ACC112 (cell line): ENCODE measurements around the gene MYMX.

ENCODE experiments used
- H2AFZ ChIP-seq: fragments of 200-600 bp; sonication (generic); one replicate; pipeline ENCODE4 v1.6.0; 2017; ENCODE audit warnings: antibody characterized with exemption, low read length; ENCODE audit not compliant: unreplicated experiment
- H3K27ac ChIP-seq: fragments of 200-600 bp; sonication (generic); 2 replicates; pipeline ENCODE4 v1.5.1; 2014; ENCODE audit warnings: low read depth, mild to moderate bottlenecking, antibody characterized with exemption, low read length, moderate library complexity
- H3K27me3 ChIP-seq: fragments of 200-600 bp; sonication (generic); 2 replicates; pipeline ENCODE4 v1.6.1; 2014; ENCODE audit warnings: mild to moderate bottlenecking, antibody characterized with exemption, low read length, moderate library complexity, mixed read lengths; ENCODE audit not compliant: insufficient read depth
- H3K36me3 ChIP-seq: fragments of 200-600 bp; sonication (generic); 2 replicates; pipeline ENCODE4 v1.6.1; 2016; ENCODE audit warnings: mild to moderate bottlenecking, antibody characterized with exemption, low read length, moderate library complexity, mixed read lengths; ENCODE audit not compliant: insufficient read depth
- H3K4me1 ChIP-seq: fragments of 200-600 bp; sonication (generic); one replicate; pipeline ENCODE4 v1.6.1; 2016; ENCODE audit warnings: low read length, mixed read lengths; ENCODE audit not compliant: insufficient read depth, unreplicated experiment, control insufficient read depth
- H3K4me3 ChIP-seq: fragments of 200-600 bp; sonication (generic); 2 replicates; pipeline ENCODE4 v1.5.1; 2014; ENCODE audit warnings: mild to moderate bottlenecking, low read depth, low read length
- H3K79me2 ChIP-seq: fragments of 200-600 bp; sonication (generic); one replicate; pipeline ENCODE4 v1.6.0; 2016; ENCODE audit warnings: low read length; ENCODE audit not compliant: control insufficient read depth, unreplicated experiment, insufficient read depth

Gene MYMX

GRCh38 chr6:44254191-44255104 is 37.7 kb downstream of the MYMX start:
- Histone ChIP-seq H3K4me3 (no peak overlapping the region), H3K27me3 (no peaks in the 10 kb centered on the region), H3K4me1 (peaks cover 44% of the 10 kb centered on the region), H3K36me3 (peaks cover 39% of the 10 kb centered on the region), H3K27ac (no peak overlapping the region), H3K79me2 (peaks cover 37% of the 10 kb centered on the region), H2AFZ (no peak overlapping the region)

GRCh38 chr6:44255105-44255808 is 38.5 kb downstream of the MYMX start:
- no peak overlapping the region for H3K27ac ChIP-seq

GRCh38 chr6:44255871-44256774 is 39.4 kb downstream of the MYMX start:
- peaks cover 28% of the 10 kb centered on the region for H3K4me1 ChIP-seq
- peak overlapping the region; percentile 58; the same call in 1 of the 2 replicates for H3K27ac ChIP-seq
- peak overlapping the region; percentile 93 for H3K4me3 ChIP-seq
- peaks cover 25% of the 10 kb centered on the region for H3K36me3 ChIP-seq
- no peak overlapping the region for H2AFZ ChIP-seq
- H3K79me2 ChIP-seq: peaks cover 20% of the 10 kb centered on the region
- H3K27me3 ChIP-seq: no peaks in the 10 kb centered on the region

More at GRCh38 chr6:44255105-44255808, 38.5 kb downstream of the MYMX start:
- peaks cover 36% of the 10 kb centered on the region for H3K4me1 ChIP-seq
- H3K36me3 ChIP-seq: peaks cover 33% of the 10 kb centered on the region
- H2AFZ ChIP-seq: no peak overlapping the region
- H3K79me2 ChIP-seq: peaks cover 29% of the 10 kb centered on the region
- peak overlapping the region; percentile 93 for H3K4me3 ChIP-seq
- H3K27me3 ChIP-seq: no peaks in the 10 kb centered on the region

- Histone ChIP-seq H3K27ac (peak overlapping the region; percentile 58; the same call in 1 of the 2 replicates), H2AFZ (no peak overlapping the region), H3K79me2 (peaks cover 14% of the 10 kb centered on the region), H3K27me3 (no peaks in the 10 kb centered on the region), H3K36me3 (peaks cover 19% of the 10 kb centered on the region; the same call in 1 of the 2 replicates), H3K4me1 (peaks cover 24% of the 10 kb centered on the region), H3K4me3 (peak overlapping the region; percentile 93)
These were observed 40.0 kb downstream of the MYMX start for GRCh38 chr6:44256775-44257024.

GRCh38 chr6:44257025-44257752 is 40.5 kb downstream of the MYMX start, which contains the start of gene SLC35B2:
SLC35B2 (minus strand) TSS chr6:44257528; CDS start chr6:44257410, 118 bp downstream.
- peaks cover 12% of the 10 kb centered on the region for H3K79me2 ChIP-seq
- peak within 1 kb of the TSS; percentile 81 for H2AFZ ChIP-seq
- no peaks in the 10 kb centered on the region for H3K27me3 ChIP-seq
- H3K4me3 ChIP-seq: peak within 1 kb of the TSS; percentile 93
- peaks cover 21% of the 10 kb centered on the region for H3K4me1 ChIP-seq
- H3K36me3 ChIP-seq: peaks cover 14% of the 10 kb centered on the region; the same call in 1 of the 2 replicates
- peak within 1 kb of the TSS; percentile 58; the same call in 1 of the 2 replicates for H3K27ac ChIP-seq

- Histone ChIP-seq H3K27me3 (no peaks in the 10 kb centered on the region), H3K4me1 (peaks cover 27% of the 10 kb centered on the region), H2AFZ (peak overlapping the region; percentile 81), H3K27ac (peak overlapping the region; percentile 44; the same call in 1 of the 2 replicates), H3K4me3 (peak overlapping the region; percentile 93), H3K79me2 (peaks cover 12% of the 10 kb centered on the region), H3K36me3 (peaks cover 11% of the 10 kb centered on the region; the same call in 1 of the 2 replicates)
These were observed 41.1 kb downstream of the MYMX start for GRCh38 chr6:44257753-44258324.

GRCh38 chr6:44258325-44258863 is 41.7 kb downstream of the MYMX start:
- Histone ChIP-seq H3K4me1 (peaks cover 31% of the 10 kb centered on the region), H3K4me3 (no peak overlapping the region), H3K79me2 (peaks cover 12% of the 10 kb centered on the region), H3K27me3 (no peaks in the 10 kb centered on the region), H3K27ac (no peak overlapping the region), H3K36me3 (0 out of 2 replicates have a peak, but pooled peaks cover 6% of the 10 kb centered on the region), H2AFZ (no peak overlapping the region)

- H3K4me1 ChIP-seq: peaks cover 31% of the 10 kb centered on the region
- H3K4me3 ChIP-seq: no peak overlapping the region
- H3K36me3 ChIP-seq: 0 out of 2 replicates have a peak, but pooled peaks cover 6% of the 10 kb centered on the region
- H3K27me3 ChIP-seq: no peaks in the 10 kb centered on the region
- no peak overlapping the region for H2AFZ ChIP-seq
- H3K27ac ChIP-seq: no peak overlapping the region
- H3K79me2 ChIP-seq: peaks cover 17% of the 10 kb centered on the region
These were observed 42.2 kb downstream of the MYMX start for GRCh38 chr6:44258921-44259320.

GRCh38 chr6:44260011-44260410 is 43.3 kb downstream of the MYMX start:
- Histone ChIP-seq H3K4me3 (no peak overlapping the region), H3K4me1 (peaks cover 26% of the 10 kb centered on the region), H3K27me3 (no peaks in the 10 kb centered on the region), H2AFZ (no peak overlapping the region), H3K36me3 (0 out of 2 replicates have a peak, but pooled peaks cover 4% of the 10 kb centered on the region), H3K79me2 (peaks cover 25% of the 10 kb centered on the region), H3K27ac (no peak overlapping the region)
